ENCODE results near the gene KANSL2.

- no peak for TF ChIP-seq ZC3H11A (IDR thresholded peaks at IDR 0.05; ENCODE audit: low read depth, low read length)
- TF ChIP-seq ZNF354B (CRISPR knock-in tag; IDR thresholded peaks at IDR 0.05): no peak
- no peak for TF ChIP-seq SIN3A (IDR thresholded peaks at IDR 0.05; ENCODE audit: borderline replicate concordance in 2 of 2, control insufficient read depth in 1 of 2, low read depth in 2 of 2, low read length in 2 of 2)
- TF ChIP-seq THRB (CRISPR knock-in tag; conservative IDR thresholded peaks at IDR 0.05): no peak
- TF ChIP-seq LCOR (CRISPR knock-in tag; IDR thresholded peaks at IDR 0.05): no peak
- no peak for TF ChIP-seq BCL6 (CRISPR knock-in tag; IDR thresholded peaks at IDR 0.05)
- TF ChIP-seq ZKSCAN1 (IDR thresholded peaks at IDR 0.05; ENCODE audit: low read depth, low read length): no peak
- no peak for TF ChIP-seq RNF2 (IDR thresholded peaks at IDR 0.05)
- no peak for TF ChIP-seq ZNF133 (CRISPR knock-in tag; IDR thresholded peaks at IDR 0.05)
- TF ChIP-seq RFX5 (IDR thresholded peaks at IDR 0.05; ENCODE audit: low read depth, low read length): no peak
- TF ChIP-seq, protein P1, sequence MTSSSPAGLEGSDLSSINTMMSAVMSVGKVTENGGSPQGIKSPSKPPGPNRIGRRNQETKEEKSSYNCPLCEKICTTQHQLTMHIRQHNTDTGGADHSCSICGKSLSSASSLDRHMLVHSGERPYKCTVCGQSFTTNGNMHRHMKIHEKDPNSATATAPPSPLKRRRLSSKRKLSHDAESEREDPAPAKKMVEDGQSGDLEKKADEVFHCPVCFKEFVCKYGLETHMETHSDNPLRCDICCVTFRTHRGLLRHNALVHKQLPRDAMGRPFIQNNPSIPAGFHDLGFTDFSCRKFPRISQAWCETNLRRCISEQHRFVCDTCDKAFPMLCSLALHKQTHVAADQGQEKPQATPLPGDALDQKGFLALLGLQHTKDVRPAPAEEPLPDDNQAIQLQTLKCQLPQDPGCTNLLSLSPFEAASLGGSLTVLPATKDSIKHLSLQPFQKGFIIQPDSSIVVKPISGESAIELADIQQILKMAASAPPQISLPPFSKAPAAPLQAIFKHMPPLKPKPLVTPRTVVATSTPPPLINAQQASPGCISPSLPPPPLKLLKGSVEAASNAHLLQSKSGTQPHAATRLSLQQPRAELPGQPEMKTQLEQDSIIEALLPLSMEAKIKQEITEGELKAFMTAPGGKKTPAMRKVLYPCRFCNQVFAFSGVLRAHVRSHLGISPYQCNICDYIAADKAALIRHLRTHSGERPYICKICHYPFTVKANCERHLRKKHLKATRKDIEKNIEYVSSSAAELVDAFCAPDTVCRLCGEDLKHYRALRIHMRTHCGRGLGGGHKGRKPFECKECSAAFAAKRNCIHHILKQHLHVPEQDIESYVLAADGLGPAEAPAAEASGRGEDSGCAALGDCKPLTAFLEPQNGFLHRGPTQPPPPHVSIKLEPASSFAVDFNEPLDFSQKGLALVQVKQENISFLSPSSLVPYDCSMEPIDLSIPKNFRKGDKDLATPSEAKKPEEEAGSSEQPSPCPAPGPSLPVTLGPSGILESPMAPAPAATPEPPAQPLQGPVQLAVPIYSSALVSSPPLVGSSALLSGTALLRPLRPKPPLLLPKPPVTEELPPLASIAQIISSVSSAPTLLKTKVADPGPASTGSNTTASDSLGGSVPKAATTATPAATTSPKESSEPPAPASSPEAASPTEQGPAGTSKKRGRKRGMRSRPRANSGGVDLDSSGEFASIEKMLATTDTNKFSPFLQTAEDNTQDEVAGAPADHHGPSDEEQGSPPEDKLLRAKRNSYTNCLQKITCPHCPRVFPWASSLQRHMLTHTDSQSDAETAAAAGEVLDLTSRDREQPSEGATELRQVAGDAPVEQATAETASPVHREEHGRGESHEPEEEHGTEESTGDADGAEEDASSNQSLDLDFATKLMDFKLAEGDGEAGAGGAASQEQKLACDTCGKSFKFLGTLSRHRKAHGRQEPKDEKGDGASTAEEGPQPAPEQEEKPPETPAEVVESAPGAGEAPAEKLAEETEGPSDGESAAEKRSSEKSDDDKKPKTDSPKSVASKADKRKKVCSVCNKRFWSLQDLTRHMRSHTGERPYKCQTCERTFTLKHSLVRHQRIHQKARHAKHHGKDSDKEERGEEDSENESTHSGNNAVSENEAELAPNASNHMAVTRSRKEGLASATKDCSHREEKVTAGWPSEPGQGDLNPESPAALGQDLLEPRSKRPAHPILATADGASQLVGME (CRISPR knock-in tag; IDR thresholded peaks at IDR 0.05): no peak
Measured at GRCh38 chr12:48678551-48679185, 3.4 kb downstream of the KANSL2 start.

Measured in K562 (cell line).